HCEC 1CT (cell line): ENCODE results near the gene JTB.
"Not testable (repeated sequence)": the region's sequence is repeated elsewhere in the genome, so short reads cannot be mapped to it uniquely, and the experiment has no call there.

Source experiments
- DNase-seq: peaks from one replicate; pipeline ENCODE4 v3.0.0-alpha.2; 2017

Gene JTB

GRCh38 chr1:153977250-153978240, at the start of gene JTB:
TSS of gene JTB (minus strand) at chr1:153977674. CDS start at chr1:153977252, 422 bp downstream.
- peak; percentile 82 for DNase-seq

- DNase-seq, result no peak
Measured at GRCh38 chr1:154019940-154020339, 42.5 kb upstream of the JTB start.

- no peak for DNase-seq
Measured at GRCh38 chr1:154019269-154019668, 41.8 kb upstream of the JTB start.

GRCh38 chr1:154014154-154014907, 36.9 kb upstream of the JTB start:
- peak; percentile 91 for DNase-seq

- not testable (repeated sequence) for DNase-seq
Measured at GRCh38 chr1:154012543-154012942, 35.1 kb upstream of the JTB start.

- no peak for DNase-seq
Measured at GRCh38 chr1:154012129-154012528, 34.7 kb upstream of the JTB start.

GRCh38 chr1:154006136-154006535, 28.7 kb upstream of the JTB start:
- DNase-seq, result peak; percentile 90

- no peak for DNase-seq
Measured at GRCh38 chr1:154000420-154000819, 22.9 kb upstream of the JTB start.

- not testable (repeated sequence) for DNase-seq
Measured at GRCh38 chr1:153996882-153997281, 19.4 kb upstream of the JTB start.

- DNase-seq, result no peak
Measured at GRCh38 chr1:153995640-153996039, 18.2 kb upstream of the JTB start.

- no peak for DNase-seq
Measured at GRCh38 chr1:153995202-153995601, 17.7 kb upstream of the JTB start.

GRCh38 chr1:153991806-153992205, 14.3 kb upstream of the JTB start:
- DNase-seq, result no peak

GRCh38 chr1:153991151-153991630, 13.7 kb upstream of the JTB start:
- no peak for DNase-seq

GRCh38 chr1:153990468-153991150, 13.1 kb upstream of the JTB start, which contains the start of gene RPS27:
TSS of gene RPS27 (plus strand) at chr1:153990762. CDS start at chr1:153990797, 35 bp downstream.
- DNase-seq, result peak; percentile 98

- no peak for DNase-seq
Measured at GRCh38 chr1:153987621-153988020, 10.1 kb upstream of the JTB start.

- DNase-seq, result peak; percentile 88
Measured at GRCh38 chr1:153985941-153986761, 8.7 kb upstream of the JTB start, which contains the start of gene RAB13. TSS of gene RAB13 (minus strand) at chr1:153986339. CDS start at chr1:153986236, 103 bp downstream.

- DNase-seq, result peak; percentile 74
Measured at GRCh38 chr1:153985341-153985912, 8.0 kb upstream of the JTB start.

GRCh38 chr1:153984123-153984894, 6.8 kb upstream of the JTB start:
- DNase-seq, result no peak

- DNase-seq, result not testable (repeated sequence)
Measured at GRCh38 chr1:153981735-153982134, 4.3 kb upstream of the JTB start.

- DNase-seq, result not testable (repeated sequence)
Measured at GRCh38 chr1:153979091-153979490, 1.6 kb upstream of the JTB start.
